A673 (cell line): ENCODE results near the gene PARVB.

Experiments
- CTCF ChIP-seq: fragments of 300-800, 200-600 bp; sonication (generic); conservative IDR thresholded peaks from 2 replicates; pipeline ENCODE4 v1.5.1; 2017; ENCODE audit warnings: low read depth, mild to moderate bottlenecking, antibody characterized with exemption, low read length, moderate library complexity, mixed read lengths
- EZH2 ChIP-seq: fragments of 200-600 bp; sonication (generic); IDR thresholded peaks from 2 replicates; pipeline ENCODE4 v1.6.1; 2017; ENCODE audit warnings: borderline replicate concordance, low read depth, mild to moderate bottlenecking, mixed read lengths, antibody characterized with exemption, low read length; ENCODE audit not compliant: poor library complexity, severe bottlenecking

GRCh38 chr22:44192098-44192815, 168.2 kb downstream of the PARVB start:
- TF ChIP-seq CTCF (no peak), EZH2 (no peak)
